Measurements from ENCODE around the gene TMA16.

TMA16 gene

DNA sequence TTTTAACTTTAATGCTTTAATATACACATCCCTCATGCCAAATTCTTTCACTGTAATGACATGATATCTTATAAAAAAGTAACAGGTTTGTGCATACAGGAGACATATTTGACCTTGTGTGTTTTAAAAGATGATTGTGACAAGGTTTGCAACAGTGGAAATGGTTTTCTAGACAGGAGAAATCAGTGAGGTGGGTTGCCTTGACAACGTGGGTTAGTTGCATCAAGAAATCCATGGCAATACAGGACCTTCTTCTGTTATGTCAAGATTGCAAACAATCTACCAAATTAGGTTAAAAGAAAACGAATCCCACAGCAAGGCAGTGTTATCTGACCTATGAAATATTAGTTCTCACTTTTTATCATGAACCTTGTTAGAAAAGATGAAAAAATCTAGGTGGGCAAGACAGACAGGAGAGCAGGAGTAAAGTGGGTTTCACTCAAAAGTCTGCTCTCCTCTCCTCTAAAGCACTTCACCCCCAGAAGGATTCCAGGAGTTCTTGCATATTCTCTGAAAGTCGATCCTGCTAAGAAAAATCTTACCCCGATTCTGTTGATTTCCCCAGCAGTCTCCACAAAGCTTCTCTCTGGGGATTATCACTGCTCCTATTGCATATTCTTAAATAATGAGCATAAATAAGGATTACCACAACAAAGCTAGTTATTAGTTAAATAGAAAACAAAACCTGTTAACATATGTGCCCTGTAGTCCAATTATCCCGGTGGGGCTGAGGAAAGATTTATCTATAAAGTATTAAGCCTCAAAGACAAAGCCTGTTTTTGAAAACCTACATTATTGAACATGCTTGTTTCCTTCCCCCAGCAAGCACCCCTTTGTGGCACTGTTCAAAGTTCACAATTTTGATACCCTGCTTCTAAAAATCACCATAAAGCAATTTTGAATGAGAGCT is 71.0 kb downstream of the TMA16 start:
- no peak for DNase-seq

DNA sequence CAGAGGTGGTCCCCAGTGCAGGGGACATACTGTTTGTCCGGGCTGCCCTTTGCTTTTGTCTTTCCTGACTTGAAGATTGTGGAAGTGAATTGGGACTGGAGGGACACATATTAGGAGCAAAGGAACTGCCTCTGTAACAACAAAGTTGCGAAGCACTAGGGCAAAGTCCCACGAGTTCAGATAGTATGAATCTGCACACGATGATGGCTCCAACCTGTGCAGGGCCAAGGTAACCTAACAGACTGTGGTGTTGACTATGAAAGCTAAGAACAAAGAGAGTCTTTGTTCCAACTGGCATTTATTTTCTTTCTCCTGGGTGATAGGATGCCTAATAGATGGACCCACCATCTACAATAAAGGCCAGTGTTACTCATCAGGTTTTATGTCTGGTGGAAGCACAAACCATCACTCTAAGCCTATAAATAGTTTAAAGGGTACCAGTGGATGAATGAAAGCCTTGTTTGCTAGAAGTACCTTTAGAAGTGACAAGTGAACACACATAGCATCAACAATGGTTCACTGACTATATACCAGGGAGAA is 71.8 kb downstream of the TMA16 start:
- no peak for DNase-seq

GRCh38 chr4:163568843-163569242 is 74.4 kb downstream of the TMA16 start:
- no peak for DNase-seq
